Measurements from ENCODE around the gene ZNF619.

- TF ChIP-seq CTCF (IDR thresholded peaks at IDR 0.05; ENCODE audit: low read depth, low read length, poor library complexity, severe bottlenecking) = no peak
- no peak for TF ChIP-seq EZH2phosphoT487 (IDR thresholded peaks at IDR 0.05; ENCODE audit: borderline replicate concordance, low read length)
Measured at GRCh38 chr3:40445880-40446279, 31.0 kb upstream of the ZNF619 start.

All from DOHH2 (cell line).